ENCODE measurements around the gene ZDHHC14.
"Not testable (repeated sequence)": the region's sequence is repeated elsewhere in the genome, so short reads cannot be mapped to it uniquely, and the experiment has no call there.

Gene ZDHHC14

GRCh38 chr6:157407646-157408045, 26.7 kb downstream of the ZDHHC14 start:
- no peak for TF ChIP-seq ZNF274 (IDR thresholded peaks at IDR 0.05; ENCODE audit: low read depth, low read length)
- no peak overlapping the region for H3K4me3 ChIP-seq (ENCODE audit: low read length)

- not testable (repeated sequence) for H3K4me3 ChIP-seq (ENCODE audit: low read length)
These were observed 27.4 kb downstream of the ZDHHC14 start for GRCh38 chr6:157408427-157408826.

GRCh38 chr6:157410045-157410444, 29.1 kb downstream of the ZDHHC14 start:
- H3K4me3 ChIP-seq (ENCODE audit: low read length) = no peak overlapping the region
- TF ChIP-seq ZNF274 (IDR thresholded peaks at IDR 0.05; ENCODE audit: low read depth, low read length) = no peak

DNA sequence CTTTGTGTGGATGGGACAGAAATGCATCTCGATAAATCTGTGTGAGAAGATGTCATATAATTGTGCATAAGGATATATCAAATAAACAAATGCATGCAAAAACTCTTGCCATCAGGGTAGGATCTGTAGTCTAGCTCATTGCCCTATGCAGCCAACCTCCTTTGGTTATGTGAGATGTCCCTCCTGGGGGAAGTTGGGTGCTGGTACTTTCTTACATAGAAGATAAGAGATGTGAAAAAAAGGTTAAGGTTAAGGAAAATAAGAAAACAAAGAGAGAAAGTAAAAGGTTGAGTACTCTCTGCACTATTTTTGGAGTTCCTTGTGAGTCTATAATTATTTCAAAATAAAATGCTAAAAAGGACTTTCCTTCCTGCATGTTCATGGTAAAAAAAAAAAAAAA, 30.4 kb downstream of the ZDHHC14 start:
- no peak for TF ChIP-seq ZNF274 (IDR thresholded peaks at IDR 0.05; ENCODE audit: low read depth, low read length)
- no peak overlapping the region for H3K4me3 ChIP-seq (ENCODE audit: low read length)

GRCh38 chr6:157412791-157413190, 31.8 kb downstream of the ZDHHC14 start:
- H3K4me3 ChIP-seq (ENCODE audit: low read length) = no peak overlapping the region
- TF ChIP-seq ZNF274 (IDR thresholded peaks at IDR 0.05; ENCODE audit: low read depth, low read length) = no peak

DNA sequence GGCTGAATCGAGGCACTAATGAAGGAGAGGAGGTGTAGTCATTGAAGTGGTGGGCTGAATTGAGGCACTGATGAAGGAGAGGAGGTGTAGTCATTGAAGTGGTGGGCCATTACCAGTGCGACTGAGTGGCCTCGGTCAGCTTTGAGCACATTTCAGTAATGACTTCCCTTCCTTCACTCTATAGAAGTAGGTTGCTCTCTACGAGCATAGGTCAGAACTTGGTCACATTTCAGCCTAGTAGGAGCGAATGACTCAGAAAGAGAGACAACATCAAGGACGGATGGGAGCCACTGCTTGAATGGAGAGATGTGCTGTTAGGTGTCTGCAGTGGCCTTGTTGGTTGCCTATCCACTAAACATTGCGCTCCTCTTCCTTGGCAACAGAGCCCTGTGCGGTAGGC, 39.5 kb downstream of the ZDHHC14 start:
- no peak overlapping the region for H3K4me3 ChIP-seq (ENCODE audit: low read length)
- no peak for TF ChIP-seq ZNF274 (IDR thresholded peaks at IDR 0.05; ENCODE audit: low read depth, low read length)

DNA sequence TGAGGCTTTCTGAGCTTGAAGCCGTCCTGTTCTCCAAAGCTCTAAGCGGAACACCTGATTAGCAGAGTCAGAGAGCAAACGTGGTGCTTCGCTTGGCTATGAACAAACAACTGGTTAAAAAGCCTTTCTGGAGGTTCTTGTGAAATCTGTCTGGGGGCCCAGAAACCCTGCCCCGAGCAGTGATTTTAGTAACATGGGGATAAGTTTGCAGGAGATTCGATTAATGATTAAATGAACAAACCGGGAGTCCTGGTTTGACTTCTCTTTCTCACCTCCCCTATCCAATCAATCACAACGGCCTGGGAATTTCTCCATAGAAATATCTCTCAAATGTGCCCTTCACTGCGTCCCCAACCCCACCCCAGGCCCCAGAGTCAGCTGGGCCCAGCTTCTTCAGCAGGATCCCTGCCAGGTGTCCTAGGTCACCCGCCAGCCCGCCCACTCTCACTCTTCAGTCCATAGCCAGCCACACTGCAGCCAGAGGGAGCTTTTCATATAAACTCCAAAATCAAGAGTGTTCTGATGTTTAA, 43.6 kb downstream of the ZDHHC14 start:
- H3K4me3 ChIP-seq (ENCODE audit: low read length) = no peak overlapping the region
- TF ChIP-seq ZNF274 (IDR thresholded peaks at IDR 0.05; ENCODE audit: low read depth, low read length) = no peak

DNA sequence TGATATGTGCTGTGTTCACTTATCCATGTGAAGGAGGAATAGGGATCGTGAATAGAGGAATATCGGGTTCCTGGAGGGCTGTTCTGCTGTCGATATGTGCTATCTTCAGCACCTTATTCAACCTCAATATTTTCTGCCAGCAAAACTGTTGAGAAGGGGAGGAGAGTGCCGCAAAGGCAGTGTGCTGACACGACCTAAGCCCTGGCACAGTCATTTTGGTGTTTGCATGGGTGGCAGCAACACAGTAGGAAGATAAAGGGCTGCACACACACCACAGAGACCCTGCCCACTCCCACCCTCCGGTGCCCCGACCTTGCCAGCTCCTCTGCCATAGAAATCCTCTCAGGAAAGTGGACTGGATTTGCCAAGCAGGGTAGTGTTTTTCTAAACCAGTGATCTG, 47.0 kb downstream of the ZDHHC14 start:
- H3K4me3 ChIP-seq (ENCODE audit: low read length) = no peak overlapping the region
- TF ChIP-seq ZNF274 (IDR thresholded peaks at IDR 0.05; ENCODE audit: low read depth, low read length) = no peak

DNA sequence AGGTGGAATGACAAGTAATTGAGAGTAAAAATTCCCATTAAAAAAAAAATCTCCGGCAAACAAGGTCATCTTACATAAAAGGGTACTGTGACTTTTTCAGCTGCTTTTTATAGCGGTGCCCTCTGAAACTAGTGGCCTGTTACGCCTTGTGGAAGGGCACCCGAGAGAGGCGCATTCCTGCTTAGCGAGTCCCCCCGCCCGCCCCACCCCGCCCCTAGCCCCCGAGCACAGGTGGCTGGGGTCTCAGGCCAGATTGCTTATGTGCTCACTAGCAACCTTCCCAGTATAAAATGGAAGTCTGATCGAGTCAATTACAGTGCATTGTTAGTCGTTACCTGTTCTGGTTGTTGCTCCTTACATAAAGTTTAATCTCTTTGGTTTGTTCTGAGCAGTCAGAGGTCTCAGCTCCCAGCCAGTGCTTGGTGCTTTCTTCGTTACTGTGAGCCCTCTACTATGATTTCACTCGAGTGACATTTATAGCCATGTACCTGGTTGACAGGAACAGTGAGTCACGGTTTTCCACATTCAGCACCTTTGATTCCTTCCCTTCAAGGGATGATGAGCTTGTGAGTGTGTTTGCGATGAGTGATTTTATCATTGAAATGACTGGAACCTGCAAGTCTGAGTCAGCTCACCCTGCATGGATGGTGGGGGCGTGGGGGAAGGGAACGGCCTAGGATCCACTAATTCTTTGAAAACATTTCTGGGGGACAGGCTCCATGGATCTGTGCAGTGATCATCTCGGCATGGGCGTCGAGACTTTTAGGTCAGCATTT, 47.6 kb downstream of the ZDHHC14 start:
- H3K4me3 ChIP-seq (ENCODE audit: low read length) = no peak overlapping the region
- no peak for TF ChIP-seq ZNF274 (IDR thresholded peaks at IDR 0.05; ENCODE audit: low read depth, low read length)

GRCh38 chr6:157429248-157429647, 48.3 kb downstream of the ZDHHC14 start:
- no peak overlapping the region for H3K4me3 ChIP-seq (ENCODE audit: low read length)
- TF ChIP-seq ZNF274 (IDR thresholded peaks at IDR 0.05; ENCODE audit: low read depth, low read length) = no peak

GRCh38 chr6:157430834-157431233, 49.8 kb downstream of the ZDHHC14 start:
- H3K4me3 ChIP-seq (ENCODE audit: low read length) = no peak overlapping the region
- no peak for TF ChIP-seq ZNF274 (IDR thresholded peaks at IDR 0.05; ENCODE audit: low read depth, low read length)

DNA sequence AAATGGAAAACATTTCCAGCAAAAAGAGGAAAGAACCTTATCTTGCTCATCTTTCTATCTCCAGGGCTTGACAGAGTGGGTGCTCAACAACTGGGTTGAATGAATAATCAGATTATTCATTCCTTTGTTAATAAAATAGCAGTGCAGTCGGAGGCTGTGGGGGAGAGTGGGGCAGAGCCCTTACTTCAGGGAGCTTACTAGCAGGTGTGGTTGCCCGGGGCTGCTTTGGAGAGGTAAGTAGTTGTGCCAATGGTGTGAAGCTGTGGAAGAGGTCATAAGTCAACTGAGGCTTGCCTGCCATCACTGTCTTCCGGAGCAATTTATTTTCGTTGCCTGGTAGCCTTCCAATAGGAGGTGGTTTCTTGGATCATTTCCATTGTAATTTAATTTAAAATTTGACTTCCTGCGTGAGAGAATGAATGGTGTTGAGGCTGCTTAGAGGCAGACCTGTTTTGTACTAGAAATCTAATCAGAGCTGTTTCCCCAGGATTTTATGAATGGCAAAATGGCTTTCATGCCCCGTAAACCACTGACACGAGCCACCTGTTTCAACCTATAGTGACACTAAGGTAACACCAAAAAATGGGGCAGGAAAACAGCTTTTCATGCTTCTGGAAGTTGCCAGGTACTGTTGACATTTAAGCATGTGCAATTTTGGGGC, 51.4 kb downstream of the ZDHHC14 start:
- TF ChIP-seq ZNF274 (IDR thresholded peaks at IDR 0.05; ENCODE audit: low read depth, low read length) = no peak
- H3K4me3 ChIP-seq (ENCODE audit: low read length) = no peak overlapping the region

- H3K4me3 ChIP-seq (ENCODE audit: low read length) = no peak overlapping the region
- no peak for TF ChIP-seq ZNF274 (IDR thresholded peaks at IDR 0.05; ENCODE audit: low read depth, low read length)
These were observed 51.9 kb downstream of the ZDHHC14 start for GRCh38 chr6:157432892-157433265.

DNA sequence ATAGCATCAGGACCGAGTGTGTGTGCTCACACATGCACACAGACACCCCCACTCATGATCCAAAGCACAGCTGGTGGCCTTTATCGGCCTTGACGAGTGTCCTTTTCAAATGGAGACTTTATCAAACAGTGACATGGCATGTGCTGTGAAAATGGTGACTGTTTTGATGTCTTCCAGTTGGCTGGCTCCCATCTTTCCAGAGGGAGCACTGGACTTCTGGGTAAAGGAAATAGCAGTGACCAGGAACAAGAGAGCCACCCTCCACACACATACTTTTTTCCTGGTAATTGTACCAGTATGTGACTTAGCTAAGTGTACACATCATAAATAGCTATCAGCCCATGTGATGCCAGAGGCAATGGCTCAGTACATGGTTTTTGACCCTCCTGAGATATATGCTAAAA, 52.7 kb downstream of the ZDHHC14 start:
- H3K4me3 ChIP-seq (ENCODE audit: low read length) = no peak overlapping the region
- no peak for TF ChIP-seq ZNF274 (IDR thresholded peaks at IDR 0.05; ENCODE audit: low read depth, low read length)

- no peak for TF ChIP-seq ZNF274 (IDR thresholded peaks at IDR 0.05; ENCODE audit: low read depth, low read length)
- no peak overlapping the region for H3K4me3 ChIP-seq (ENCODE audit: low read length)
These were observed 53.5 kb downstream of the ZDHHC14 start for GRCh38 chr6:157434349-157435033.

All from GM08714 (cell line).